Lung (tissue), 16 donors: ENCODE data around the gene TMEM86A. TPM values are rescaled to one million over a fixed set of nuclear protein-coding genes. Genes with fewer than 3 reads are reported as not detected.
A peak's percentile ranks its signal among the peaks of the same experiment; 100 is the strongest.

Experiments used
- ATAC-seq: fragments of 200-7000 bp; cut with Tn5 transposase; one replicate; pipeline ENCODE4 v1.9.1; 2020; ENCODE audit warnings: moderate number of reproducible peaks; ENCODE audit not compliant: insufficient read depth, low FRiP score
- DNase-seq, 3 donors: peaks; one replicate each; pipeline ENCODE4 v3.0.0-alpha.2; 2013 to 2017
- H3K27ac ChIP-seq, 2 donors: one replicate each; pipeline ENCODE4 v1.5.1; 2013; ENCODE audit warnings: mild to moderate bottlenecking in 2 of 2, moderate library complexity in 2 of 2, control low read depth in 1 of 2, inconsistent platforms in 1 of 2, low read depth in 1 of 2, low read length in 1 of 2
- H3K27me3 ChIP-seq, 3 donors: one replicate each; pipeline ENCODE4 v1.5.1; 2013; ENCODE audit warnings: low read length in 2 of 3; ENCODE audit not compliant: control insufficient read depth in 3 of 3, insufficient read depth in 3 of 3
- H3K36me3 ChIP-seq, 4 donors: one replicate each; pipeline ENCODE4 v1.5.1; 2013; ENCODE audit warnings: low read length in 4 of 4, mild to moderate bottlenecking in 1 of 4, moderate library complexity in 1 of 4; ENCODE audit not compliant: control insufficient read depth in 4 of 4, insufficient read depth in 4 of 4
- H3K4me1 ChIP-seq, 5 donors: one replicate each; pipeline ENCODE4 v1.5.1; 2013; ENCODE audit warnings: low read length in 5 of 5, mild to moderate bottlenecking in 2 of 5, moderate library complexity in 1 of 5; ENCODE audit not compliant: control insufficient read depth in 5 of 5, insufficient read depth in 5 of 5
- H3K4me3 ChIP-seq: one replicate; pipeline ENCODE4 v1.5.1; 2013; ENCODE audit warnings: mild to moderate bottlenecking, control low read depth, moderate library complexity
- H3K9ac ChIP-seq, 2 donors: one replicate each; pipeline ENCODE4 v1.5.1; 2013; ENCODE audit warnings: low read length in 2 of 2, control low read depth in 1 of 2; ENCODE audit not compliant: insufficient read depth in 1 of 2
- H3K9me3 ChIP-seq, 4 donors: one replicate each; pipeline ENCODE4 v1.5.1; 2013; ENCODE audit warnings: low read length in 3 of 4, mild to moderate bottlenecking in 1 of 4, moderate library complexity in 1 of 4; ENCODE audit not compliant: control insufficient read depth in 4 of 4, insufficient read depth in 3 of 4
- CTCF ChIP-seq: IDR thresholded peaks from 2 replicates; pipeline ENCODE4 v1.5.1; 2012; ENCODE audit warnings: mild to moderate bottlenecking; ENCODE audit errors: control extremely low read depth, extremely low read depth
- WGBS, 2 donors: extraction: QIAGEN DNeasy Blood & Tissue Kit; methylation state at CpG; one replicate each; pipeline ENCODE4 v1.1.7; 2013; 5-methylcytosine and 5-hydroxymethylcytosine counted together
- long read RNA-seq, 5 donors: transcript quantifications; one replicate each; lab custom pipeline, GENCODE V29; 2026
- polyA plus RNA-seq, 2 donors: library from polyadenylated mRNA; stranded (reverse); fragments of 200-250 nt; gene quantifications; one replicate each; pipeline ENCODE4 v1.2.1, GENCODE V29; 2013
- total RNA-seq, 2 donors: library from RNA; depleted of rRNA in 1 of 2; stranded (reverse); fragments of >200 nt in 1 of 2; gene quantifications; one replicate each; pipeline ENCODE4 v1.2.1, GENCODE V29; 2014 to 2021
- donor health status: control.
- donor health status: control.
- donor health status: Bipolar disorder and iron deficiency.
- donor health status: healthy.
- donor health status: DM: yes; HTN: yes; CAD: no.

TMEM86A gene
- 1 to 10 TPM; 3.2 to 8.9 TPM for total RNA-seq
- 1 to 10 TPM; 1.9 to 2.6 TPM for polyA plus RNA-seq
- long read RNA-seq, donor 1, partial matches to known transcripts, result 0 of 2 reads
- long read RNA-seq, donor 1, other reads (novel, unspliced or antisense), result 0 of 2 reads
- long read RNA-seq, donor 2, result 0 reads
- long read RNA-seq, donor 3, partial matches to known transcripts, result 0 of 1 reads
- long read RNA-seq, donor 3, other reads (novel, unspliced or antisense), result 0 of 1 reads
- long read RNA-seq, donor 4, partial matches to known transcripts, result 0 of 1 reads
- long read RNA-seq, donor 4, other reads (novel, unspliced or antisense), result 0 of 1 reads
- long read RNA-seq, donor 5, partial matches to known transcripts, result 0 of 2 reads
- long read RNA-seq, donor 5, other reads (novel, unspliced or antisense), result 0 of 2 reads

- Histone ChIP-seq H3K27ac (peak within 1 kb of the TSS; percentile 81 to 86), H3K27me3 (no peaks in the 10 kb centered on the region), H3K4me3 (peak within 1 kb of the TSS; percentile 80), H3K4me1 (peaks cover 0 to 25% (median 12%) of the 10 kb centered on the region in 5 donors), H3K36me3 (peaks cover 0 to 12% (median 3%) of the 10 kb centered on the region in 4 donors), H3K9me3 (no peaks in the 10 kb centered on the region), H3K9ac (peak within 1 kb of the TSS; percentile 33 to 61)
- peak; percentile 91 for ATAC-seq
- peak; percentile 92 to 95 (median 93) for DNase-seq
- TF ChIP-seq CTCF, result no peak
- WGBS, 2 donors, result 1% methylated on average over 69 to 98 of the region's 98 CpGs
These were observed at the start of gene TMEM86A for GRCh38 chr11:18698341-18699268. TSS of gene TMEM86A (plus strand) at chr11:18698779. CDS start at chr11:18698887, 108 bp downstream.

GRCh38 chr11:18650353-18650752 is 48.2 kb upstream of the TMEM86A start:
- WGBS, 2 donors, result 57 to 93% methylated on average over 4 of the region's 4 CpGs
- DNase-seq, result no peak
- Histone ChIP-seq H3K9me3 (no peaks in the 10 kb centered on the region), H3K36me3 (no peaks in the 10 kb centered on the region), H3K9ac (no peak overlapping the region), H3K4me3 (no peak overlapping the region), H3K27me3 (no peaks in the 10 kb centered on the region), H3K27ac (no peak overlapping the region), H3K4me1 (peaks cover 0 to 4% (median 0%) of the 10 kb centered on the region in 5 donors)
- TF ChIP-seq CTCF, result no peak
- ATAC-seq, result no peak

- TF ChIP-seq CTCF, result peak; percentile 38
- ATAC-seq (no peak), DNase-seq (peak; percentile 27 to 44 (median 31))
- WGBS, 2 donors, result 72 to 82% methylated on average over 19 of the region's 19 CpGs
- Histone ChIP-seq H3K9ac (no peak overlapping the region), H3K27me3 (no peaks in the 10 kb centered on the region), H3K36me3 (no peaks in the 10 kb centered on the region), H3K9me3 (no peaks in the 10 kb centered on the region), H3K4me3 (no peak overlapping the region), H3K27ac (no peak overlapping the region), H3K4me1 (peaks cover 0 to 4% (median 0%) of the 10 kb centered on the region in 5 donors)
These were observed 47.6 kb upstream of the TMEM86A start for GRCh38 chr11:18650859-18651557.
